Nephron (organoid): ENCODE measurements around the gene TNIK.

Experiments
- H3K27ac Mint-ChIP-seq, 3 experiments: 2 replicates each; pipeline ENCODE4 v1.8.0; 2020; ENCODE audit warnings: mixed read lengths in 3 of 3, mild to moderate bottlenecking in 2 of 3, moderate library complexity in 1 of 3
- H3K27me3 Mint-ChIP-seq: 2 replicates; pipeline ENCODE4 v1.8.0; 2021; ENCODE audit warnings: low read depth, mild to moderate bottlenecking, moderate library complexity, mixed read lengths
- H3K36me3 Mint-ChIP-seq: 2 replicates; pipeline ENCODE4 v1.8.0; 2020; ENCODE audit warnings: low read depth, mixed read lengths
- H3K4me1 Mint-ChIP-seq: 2 replicates; pipeline ENCODE4 v1.8.0; 2020; ENCODE audit warnings: mixed read lengths
- H3K4me3 Mint-ChIP-seq, 3 experiments: 2 replicates each; pipeline ENCODE4 v1.8.0; 2020; ENCODE audit warnings: mild to moderate bottlenecking in 3 of 3, mixed read lengths in 3 of 3, moderate library complexity in 2 of 3
- H3K9me3 Mint-ChIP-seq: 2 replicates; pipeline ENCODE4 v1.8.0; 2020; ENCODE audit warnings: mixed read lengths
- CTCF ChIP-seq, 3 experiments: fragments of 200-600 bp; sonication (generic); IDR thresholded peaks; one replicate each; pipeline ENCODE4 v1.5.0; 2021; ENCODE audit warnings: antibody characterized with exemption in 3 of 3; ENCODE audit not compliant: unreplicated experiment in 3 of 3

Gene TNIK

GRCh38 chr3:171160325-171160724, 299.9 kb downstream of the TNIK start:
- Mint-ChIP-seq H3K4me1 (peaks cover 23% of the 10 kb centered on the region), H3K27ac (no peak overlapping the region), H3K36me3 (peaks cover 41% of the 10 kb centered on the region), H3K27me3 (peaks cover 15% of the 10 kb centered on the region), H3K9me3 (peaks cover 8% of the 10 kb centered on the region), H3K4me3 (no peak overlapping the region)
- TF ChIP-seq CTCF (IDR thresholded peaks at IDR 0.05; ENCODE audit: unreplicated experiment in 3 of 3) = no peak

GRCh38 chr3:171159822-171160157, 300.4 kb downstream of the TNIK start:
- Mint-ChIP-seq H3K36me3 (peaks cover 41% of the 10 kb centered on the region), H3K27ac (no peak overlapping the region)

GRCh38 chr3:171159024-171159821, 301.0 kb downstream of the TNIK start:
- H3K9me3 Mint-ChIP-seq = peaks cover 8% of the 10 kb centered on the region
- H3K4me3 Mint-ChIP-seq = no peak overlapping the region
- no peak for TF ChIP-seq CTCF (IDR thresholded peaks at IDR 0.05; ENCODE audit: unreplicated experiment in 3 of 3)
- H3K36me3 Mint-ChIP-seq = peaks cover 39% of the 10 kb centered on the region
- no peak overlapping the region for H3K27ac Mint-ChIP-seq
- peaks cover 15% of the 10 kb centered on the region for H3K27me3 Mint-ChIP-seq
- peaks cover 28% of the 10 kb centered on the region for H3K4me1 Mint-ChIP-seq

More at GRCh38 chr3:171159822-171160157, 300.4 kb downstream of the TNIK start:
- Mint-ChIP-seq H3K27me3 (peaks cover 15% of the 10 kb centered on the region), H3K4me3 (no peak overlapping the region), H3K9me3 (peaks cover 8% of the 10 kb centered on the region), H3K4me1 (peaks cover 28% of the 10 kb centered on the region)
- no peak for TF ChIP-seq CTCF (IDR thresholded peaks at IDR 0.05; ENCODE audit: unreplicated experiment in 3 of 3)

- peaks cover 15% of the 10 kb centered on the region for H3K27me3 Mint-ChIP-seq
- H3K36me3 Mint-ChIP-seq = peaks cover 31% of the 10 kb centered on the region
- no peak for TF ChIP-seq CTCF (IDR thresholded peaks at IDR 0.05; ENCODE audit: unreplicated experiment in 3 of 3)
- H3K4me3 Mint-ChIP-seq = no peak overlapping the region
- peak overlapping the region in 1 of 3 experiments; percentile 21 for H3K27ac Mint-ChIP-seq
- H3K9me3 Mint-ChIP-seq = peaks cover 6% of the 10 kb centered on the region
- peaks cover 28% of the 10 kb centered on the region for H3K4me1 Mint-ChIP-seq
These were observed 302.2 kb downstream of the TNIK start for GRCh38 chr3:171157980-171158379.

- H3K4me3 Mint-ChIP-seq = no peak overlapping the region
- peak in 2 of 3 experiments; percentile 24 to 25 for TF ChIP-seq CTCF (IDR thresholded peaks at IDR 0.05; ENCODE audit: unreplicated experiment in 3 of 3)
- peaks cover 25% of the 10 kb centered on the region for H3K36me3 Mint-ChIP-seq
- peaks cover under 1% of the 10 kb centered on the region for H3K9me3 Mint-ChIP-seq
- H3K27ac Mint-ChIP-seq = peak overlapping the region in 1 of 3 experiments; percentile 21
- H3K27me3 Mint-ChIP-seq = peaks cover 15% of the 10 kb centered on the region
- peaks cover 28% of the 10 kb centered on the region for H3K4me1 Mint-ChIP-seq
These were observed 302.9 kb downstream of the TNIK start for GRCh38 chr3:171157286-171157685.
